ENCODE data around the gene MYH2.
"Not testable (repeated sequence)": the region's sequence is repeated elsewhere in the genome, so short reads cannot be mapped to it uniquely, and the experiment has no call there.

The MYH2 gene

DNA sequence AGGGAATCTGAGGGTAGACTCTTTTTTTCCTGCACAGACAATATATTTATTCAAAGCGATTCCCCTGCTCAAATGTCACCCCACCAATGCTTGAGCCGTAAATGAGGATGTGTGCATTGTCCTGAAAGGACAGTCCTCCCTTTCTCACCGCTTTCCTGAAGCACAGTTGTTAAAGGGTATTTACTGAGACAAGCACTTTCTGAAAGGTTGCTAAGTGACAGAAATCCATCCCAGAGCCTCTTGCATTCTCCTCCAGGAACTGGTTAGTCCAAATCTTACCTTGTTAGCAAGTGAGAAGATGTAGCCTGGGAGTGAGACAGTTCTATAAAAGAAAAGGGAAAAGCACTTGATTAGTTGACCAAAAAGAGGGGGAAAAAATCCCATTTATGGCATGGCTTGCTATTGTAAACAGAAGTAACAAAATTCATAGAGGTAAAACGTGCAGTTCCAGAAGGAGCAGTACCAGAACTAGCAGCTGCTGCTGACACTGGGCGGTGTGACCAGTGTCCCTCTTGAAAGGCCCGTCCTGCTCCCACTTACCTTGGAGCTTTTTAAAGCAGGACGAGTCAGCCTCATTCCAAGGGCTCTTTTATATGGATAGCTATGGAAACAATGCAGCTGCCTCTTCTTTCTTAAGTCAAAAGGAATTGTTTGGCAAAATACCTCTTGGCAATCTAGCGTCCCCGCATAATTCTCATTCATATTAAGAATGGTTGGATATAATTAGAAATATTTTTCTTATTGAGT is at the start of gene MYH2:
Gene MYH2, minus strand, starts transcription at position 563 of the 747 bp plus-strand sequence. CDS start 1,738 bp downstream, outside the sequence.
- no peak for DNase-seq

DNA sequence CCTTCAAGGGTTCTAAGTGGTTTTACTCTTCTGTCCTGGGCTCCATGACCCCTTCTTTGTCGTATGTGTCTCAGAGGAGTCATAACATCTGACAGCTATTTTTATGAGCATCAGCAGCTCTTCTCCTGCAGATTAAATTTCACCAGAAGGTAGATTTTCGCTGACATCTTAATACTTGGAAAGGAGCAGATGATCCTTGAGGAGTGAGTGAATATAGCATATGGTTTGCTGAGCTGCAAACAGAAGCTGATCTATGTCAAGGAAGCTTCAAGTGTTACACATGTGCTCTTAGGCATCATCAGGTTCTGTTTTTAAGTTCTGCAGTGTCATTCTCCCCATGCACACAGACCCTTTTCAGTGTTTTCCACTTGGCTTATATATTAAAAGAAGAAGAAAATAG is 49.2 kb upstream of the MYH2 start:
- DNase-seq = no peak

DNA sequence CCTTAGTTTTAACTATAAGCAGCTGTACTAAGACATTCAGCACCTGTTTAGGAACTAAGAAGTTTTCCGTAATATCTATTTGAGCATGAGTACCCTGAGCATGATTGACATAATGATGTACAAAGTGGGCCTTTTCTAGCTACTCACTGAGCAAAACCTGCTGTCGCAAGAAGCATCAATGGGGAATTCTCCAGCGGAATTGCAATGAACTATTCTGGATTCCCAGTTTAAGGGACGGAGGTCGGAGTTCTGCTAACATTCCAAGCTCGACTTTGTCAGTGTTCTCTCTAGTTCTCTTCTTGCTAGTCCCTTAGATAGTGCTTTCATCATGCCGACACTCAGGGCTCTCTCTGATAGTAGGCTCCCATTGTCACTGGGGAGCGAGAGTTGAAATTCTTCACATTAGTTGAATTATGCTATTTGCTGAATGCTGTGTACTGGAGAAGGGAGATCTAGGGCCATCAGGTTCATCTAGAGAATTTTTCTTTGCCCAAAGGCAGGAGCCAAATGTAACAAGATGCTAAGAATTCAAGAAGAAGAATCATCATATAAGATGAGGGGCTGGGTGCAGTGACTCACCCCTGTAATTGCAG is 40.2 kb upstream of the MYH2 start:
- no peak for DNase-seq

DNA sequence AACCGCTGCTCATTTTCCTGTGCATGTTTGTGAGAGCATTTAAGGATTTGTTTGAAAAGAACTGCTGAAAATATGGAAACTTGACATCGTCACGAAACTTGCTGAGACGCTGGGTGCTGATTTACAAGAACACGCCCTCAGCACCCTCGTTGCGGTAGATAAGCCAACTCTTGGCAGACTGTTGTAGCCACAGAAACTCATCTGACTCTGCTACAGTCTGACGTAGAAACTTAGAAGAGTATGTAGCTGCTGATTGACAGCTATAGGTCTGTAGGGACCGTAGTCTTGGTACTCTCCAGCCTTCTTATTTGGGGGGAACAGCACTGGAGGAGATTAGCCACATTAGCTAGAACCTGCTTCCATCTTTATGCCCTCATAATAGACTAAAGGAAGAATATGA is 36.1 kb upstream of the MYH2 start:
- no peak for DNase-seq

DNA sequence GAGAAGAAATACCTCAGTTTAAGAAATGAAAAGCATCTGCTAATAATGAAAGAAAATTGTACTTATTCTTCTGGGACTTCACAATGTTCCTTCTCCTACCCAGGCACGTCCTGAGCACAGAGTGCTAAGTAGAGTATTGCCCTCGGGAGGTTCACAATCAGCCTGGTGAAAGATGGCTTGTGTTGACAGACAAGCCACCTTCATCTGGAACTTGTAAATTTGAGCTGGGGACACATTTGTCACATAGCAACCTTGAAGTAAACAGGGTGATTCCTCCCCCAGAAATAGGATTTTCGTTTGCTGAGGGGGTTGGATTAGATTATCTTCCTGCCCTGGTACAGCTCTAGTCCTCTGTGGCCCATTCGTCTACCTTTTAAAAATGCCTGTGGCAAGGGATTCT is 34.4 kb upstream of the MYH2 start:
- no peak for DNase-seq

DNA sequence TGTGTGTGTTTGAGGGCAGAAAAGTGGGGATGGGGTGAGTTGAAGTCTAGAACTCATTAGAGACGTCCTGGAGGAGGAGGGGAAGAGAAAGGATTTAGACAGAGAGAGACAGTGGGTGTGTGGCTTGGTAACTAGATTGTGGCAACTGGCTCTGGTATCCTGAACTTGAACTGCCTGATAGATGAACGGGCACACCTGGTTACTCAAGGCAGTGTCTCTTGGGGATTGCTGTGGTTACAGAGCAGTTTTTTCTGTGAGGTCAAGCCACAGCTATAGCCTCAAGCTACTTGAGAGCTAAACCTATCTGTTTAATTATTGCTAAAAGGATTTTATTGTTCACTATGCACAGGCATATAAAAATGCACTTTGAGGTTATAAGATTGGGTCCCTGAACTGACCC is 29.8 kb upstream of the MYH2 start:
- DNase-seq = no peak

DNA sequence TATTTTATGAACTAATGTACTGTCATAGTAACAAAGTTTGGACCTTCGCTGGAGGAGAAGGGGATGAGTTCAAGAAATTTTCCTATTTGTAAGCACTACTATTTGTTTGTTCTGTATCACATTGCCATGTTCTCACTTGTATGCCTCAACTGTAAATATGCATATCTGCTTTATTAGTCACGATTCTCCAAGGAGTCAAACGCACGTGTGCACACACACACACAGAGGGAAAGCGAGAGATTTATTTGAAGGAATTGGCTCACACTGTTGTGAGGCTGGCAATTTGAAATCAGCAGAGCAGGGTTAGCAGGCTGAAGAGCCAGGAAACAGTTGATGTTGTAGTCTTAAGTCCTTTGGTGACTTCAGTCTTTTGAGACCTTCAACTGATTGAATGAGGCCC is 24.9 kb upstream of the MYH2 start:
- DNase-seq = no peak

DNA sequence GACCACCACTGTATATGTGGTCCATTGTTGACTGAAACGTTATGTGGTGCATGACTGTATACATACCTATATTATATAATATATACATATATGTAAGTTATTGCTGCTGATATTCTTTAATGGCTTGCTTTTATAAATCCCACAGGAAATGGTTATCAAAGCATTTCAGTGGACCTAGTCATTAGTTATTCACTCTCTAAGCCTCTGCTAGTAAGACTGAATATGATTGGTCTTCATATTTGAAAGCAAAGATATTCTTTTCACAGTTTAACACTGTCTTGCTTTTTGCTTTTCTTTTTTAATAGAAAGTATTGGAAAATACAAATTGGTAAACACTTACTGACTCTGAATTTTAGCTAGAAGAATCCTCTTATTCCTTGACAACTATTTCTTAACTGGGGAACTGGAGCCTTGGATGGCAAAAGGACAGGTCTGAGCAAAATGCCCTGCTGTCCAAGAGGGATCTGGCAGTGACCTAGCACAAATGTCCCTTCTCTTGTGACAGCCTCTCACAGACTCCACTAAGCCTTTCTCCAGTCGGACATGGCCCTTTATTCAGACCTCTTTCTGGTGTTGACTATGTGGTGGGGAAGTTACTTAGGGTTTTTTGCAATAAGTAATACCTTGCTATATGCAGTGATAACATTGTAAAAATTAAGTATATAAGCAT is 14.7 kb upstream of the MYH2 start:
- no peak for DNase-seq

DNA sequence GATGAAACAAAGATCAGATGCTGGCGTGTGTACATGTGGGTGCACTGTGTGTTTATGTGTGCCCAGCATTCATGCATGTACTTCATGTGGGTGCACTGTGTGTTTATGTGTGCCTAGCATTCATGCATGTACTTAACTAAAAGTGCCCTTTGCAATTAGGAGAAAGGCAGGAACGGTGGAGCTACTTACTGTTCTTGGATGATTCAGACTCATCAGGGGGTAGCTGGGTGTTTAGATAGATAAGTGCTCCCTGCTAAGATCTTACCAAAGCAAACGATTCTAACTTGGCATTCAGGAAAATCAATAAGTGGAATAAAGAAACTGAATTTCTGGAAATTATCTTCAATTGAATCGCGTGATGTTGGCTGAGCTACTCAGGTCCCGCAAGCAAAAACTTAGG is 8.6 kb upstream of the MYH2 start:
- no peak for DNase-seq

DNA sequence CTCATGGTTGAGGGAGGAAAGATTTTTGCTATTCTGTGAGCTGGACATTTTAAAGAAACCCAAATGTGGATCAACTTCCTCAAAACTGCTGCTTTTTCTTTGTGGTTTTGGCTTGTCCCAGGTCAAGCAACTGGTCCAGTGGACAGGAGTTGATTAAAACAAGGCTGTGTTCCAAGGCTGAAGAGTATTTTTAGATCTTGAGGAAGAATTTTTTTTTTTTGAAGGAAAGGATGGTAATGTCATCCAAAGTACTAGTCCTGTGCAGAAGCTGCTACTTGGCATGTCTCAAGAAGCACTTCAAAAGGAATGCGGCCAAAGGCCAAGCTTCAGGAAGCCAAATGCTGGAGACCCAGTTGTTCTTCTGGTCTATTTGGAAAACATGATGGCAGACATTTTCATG is 8.0 kb upstream of the MYH2 start:
- no peak for DNase-seq

DNA sequence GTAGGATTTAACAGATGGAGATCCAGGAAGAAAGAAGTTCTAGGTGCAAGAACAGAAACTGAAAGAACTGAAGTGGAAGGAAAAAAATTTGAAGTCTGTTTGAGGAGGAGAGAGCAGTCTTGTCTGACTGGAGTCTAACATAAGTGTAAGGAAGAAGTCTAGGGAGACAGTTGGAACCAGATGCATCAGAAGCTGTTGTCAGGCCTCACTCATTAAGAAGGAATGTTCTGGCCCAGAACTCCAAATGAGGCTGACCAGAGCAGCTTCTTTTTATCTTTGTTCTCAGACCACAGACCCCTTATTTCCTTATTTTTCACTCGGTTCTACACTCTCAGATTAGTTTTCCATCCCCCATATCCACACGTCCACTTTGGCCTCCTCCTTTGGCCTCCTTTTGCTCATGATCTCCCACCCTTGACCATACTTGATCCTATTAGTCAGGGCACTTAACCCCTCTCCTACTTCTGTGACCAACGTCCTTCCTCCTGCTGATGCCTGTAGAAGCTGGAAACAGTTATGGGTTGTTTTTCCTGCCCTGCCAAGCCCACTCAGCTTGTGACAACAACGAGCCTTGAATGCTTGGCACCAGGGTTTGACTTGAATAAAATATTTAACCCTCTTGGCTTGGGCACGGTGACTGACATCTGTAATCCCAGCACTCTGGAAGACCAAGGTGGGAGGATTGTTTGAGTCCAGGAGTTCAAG is 7.0 kb upstream of the MYH2 start:
- no peak for DNase-seq

DNA sequence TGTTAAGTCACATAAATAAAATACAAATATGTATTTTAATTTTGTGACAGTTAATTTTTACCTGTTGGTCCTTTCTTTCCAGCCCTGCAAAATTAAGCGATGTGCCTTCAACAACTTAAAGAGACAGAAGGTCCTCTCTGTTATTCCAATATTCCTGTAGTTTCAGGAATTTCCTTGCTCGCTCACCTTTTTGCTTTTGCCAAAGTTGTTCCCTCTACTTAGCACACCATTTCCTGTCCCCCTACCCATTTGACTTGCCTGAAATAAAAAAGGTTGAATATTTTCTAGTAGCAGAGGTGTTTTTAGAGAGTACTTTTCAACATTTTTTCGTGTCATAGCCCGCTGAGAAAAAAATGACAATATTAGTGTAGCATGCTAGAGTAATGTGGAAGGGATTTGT is 556 bp upstream of the MYH2 start:
- no peak for DNase-seq

DNA sequence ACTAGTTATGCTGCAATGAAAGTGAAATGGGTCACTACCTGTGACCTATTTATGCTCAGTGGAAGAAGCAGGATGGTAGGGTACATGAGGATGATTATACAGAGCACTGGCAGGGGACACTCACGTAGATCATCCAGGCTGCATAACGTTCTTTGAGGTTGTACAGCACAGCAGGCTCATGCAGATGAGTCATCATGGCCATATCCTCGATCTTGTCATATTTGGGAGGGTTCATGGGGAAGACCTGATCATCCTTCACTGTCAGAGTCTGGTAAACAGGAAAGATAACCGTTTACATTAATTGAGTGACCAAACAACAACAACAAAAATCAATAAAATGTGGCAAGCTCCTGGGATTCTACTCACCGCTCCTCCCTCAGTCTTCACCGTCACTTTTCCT is 2.1 kb downstream of the MYH2 start:
- no peak for DNase-seq

DNA sequence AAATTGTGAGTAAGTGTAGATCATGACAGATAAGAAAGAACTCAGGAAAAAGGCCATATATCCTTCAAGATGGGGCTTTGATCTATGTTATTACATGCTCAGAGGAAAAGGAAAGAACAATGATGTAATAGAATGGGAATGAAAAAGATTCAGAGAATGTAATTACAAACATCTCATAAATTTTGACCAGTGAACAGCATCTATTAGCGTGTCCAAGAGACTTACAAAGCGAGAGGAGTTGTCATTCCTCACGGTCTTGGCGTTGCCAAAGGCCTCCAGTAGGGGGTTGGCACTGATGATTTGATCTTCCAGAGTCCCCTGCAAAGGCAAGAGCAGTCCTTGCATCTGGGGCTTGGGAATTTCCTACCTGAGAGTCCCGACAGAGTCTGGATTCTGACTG is 6.0 kb downstream of the MYH2 start:
- not testable (repeated sequence) for DNase-seq

DNA sequence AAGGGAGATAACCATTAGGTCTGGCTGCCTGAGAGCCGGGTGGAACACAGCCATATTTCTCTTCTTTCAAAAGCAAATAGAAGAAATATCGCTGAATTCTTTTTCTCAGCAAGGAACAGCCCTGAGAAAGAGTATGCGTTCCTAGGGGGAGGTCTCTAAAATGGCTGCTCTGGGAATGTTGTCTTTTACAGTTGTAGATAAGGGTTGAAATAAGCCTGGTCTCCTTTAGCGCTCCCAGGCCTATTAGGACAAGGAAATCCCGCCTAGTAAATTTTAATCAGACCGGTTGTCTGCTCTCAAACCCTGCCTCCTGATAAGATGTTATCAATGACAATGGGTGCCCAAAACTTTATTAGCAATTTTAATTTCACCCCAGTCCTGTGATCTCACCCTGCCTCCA is 8.3 kb downstream of the MYH2 start:
- DNase-seq = not testable (repeated sequence)

DNA sequence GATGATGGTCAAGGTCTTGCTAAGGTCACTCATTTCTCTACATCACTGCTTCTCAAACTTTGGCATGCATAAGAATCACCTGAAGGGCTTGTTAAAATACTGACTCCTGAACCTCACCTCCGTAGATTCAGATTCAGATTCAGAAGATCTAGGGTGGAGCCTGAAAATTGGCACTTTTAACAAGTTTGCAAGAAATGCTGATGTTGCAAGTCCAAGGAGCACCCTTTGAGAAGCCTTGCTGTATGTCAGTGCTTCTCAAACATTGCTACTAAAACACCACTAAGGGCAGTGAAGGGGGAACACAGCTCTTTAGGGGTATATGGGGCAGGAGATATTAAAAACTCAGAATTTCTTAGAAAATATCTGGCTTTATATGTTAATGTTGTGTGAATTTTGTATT is 17.4 kb downstream of the MYH2 start:
- no peak for DNase-seq

DNA sequence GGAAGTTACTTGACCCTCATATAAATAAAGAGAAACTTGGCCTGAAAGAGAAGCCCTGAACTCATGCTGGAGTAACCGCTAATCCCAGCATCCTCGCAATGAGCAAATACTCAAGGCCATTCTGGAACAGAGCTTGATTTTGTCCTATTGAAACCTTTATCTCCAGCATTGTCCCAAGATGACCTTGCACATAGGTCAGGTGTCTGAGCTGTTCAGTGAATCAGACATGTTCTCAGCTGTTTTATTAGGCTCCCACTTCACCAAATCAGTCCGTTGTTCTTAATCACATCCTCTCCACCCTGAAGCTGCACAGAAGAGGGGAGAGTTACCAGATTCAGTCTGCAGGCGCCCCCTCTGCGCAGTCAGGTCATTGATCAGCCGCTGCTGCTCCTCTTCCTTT is 22.0 kb downstream of the MYH2 start:
- DNase-seq = no peak

DNA sequence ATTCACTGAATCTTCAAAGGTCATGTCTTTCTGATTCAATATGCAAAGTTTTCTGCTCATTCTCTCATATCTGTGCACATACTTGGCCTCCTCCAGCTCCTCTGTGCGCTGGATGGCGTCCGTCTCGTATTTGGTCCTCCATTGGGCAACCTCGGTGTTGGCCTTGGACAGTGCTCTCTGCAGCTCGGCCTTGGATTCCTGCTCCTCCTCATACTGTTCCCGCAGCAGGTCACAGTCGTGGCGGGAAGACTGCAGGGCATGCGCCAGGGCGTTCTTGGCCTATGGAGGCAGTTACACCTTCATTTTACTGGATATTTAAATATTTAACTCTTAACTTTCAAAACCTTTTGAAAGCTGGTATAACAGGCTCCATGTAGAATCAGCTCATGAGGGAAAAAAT is 22.9 kb downstream of the MYH2 start:
- no peak for DNase-seq

DNA sequence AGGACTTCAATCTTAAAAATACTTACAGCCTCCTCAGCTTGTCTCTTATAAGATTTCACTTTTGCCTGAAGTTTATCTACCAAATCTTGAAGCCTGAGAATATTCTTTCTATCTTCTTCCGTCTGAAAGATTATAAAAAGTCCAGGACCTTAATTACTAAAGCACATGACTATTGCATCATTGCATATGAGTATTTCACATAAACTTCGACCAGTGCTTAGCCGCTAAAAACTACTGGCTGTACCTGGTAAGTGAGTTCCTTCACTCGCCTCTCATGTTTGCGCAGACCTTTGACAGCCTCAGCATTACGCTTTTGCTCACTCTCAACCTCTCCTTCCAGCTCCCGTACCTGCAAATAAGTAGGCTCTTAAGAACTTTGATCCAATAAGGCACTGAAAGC is 26.4 kb downstream of the MYH2 start:
- DNase-seq = no peak

DNA sequence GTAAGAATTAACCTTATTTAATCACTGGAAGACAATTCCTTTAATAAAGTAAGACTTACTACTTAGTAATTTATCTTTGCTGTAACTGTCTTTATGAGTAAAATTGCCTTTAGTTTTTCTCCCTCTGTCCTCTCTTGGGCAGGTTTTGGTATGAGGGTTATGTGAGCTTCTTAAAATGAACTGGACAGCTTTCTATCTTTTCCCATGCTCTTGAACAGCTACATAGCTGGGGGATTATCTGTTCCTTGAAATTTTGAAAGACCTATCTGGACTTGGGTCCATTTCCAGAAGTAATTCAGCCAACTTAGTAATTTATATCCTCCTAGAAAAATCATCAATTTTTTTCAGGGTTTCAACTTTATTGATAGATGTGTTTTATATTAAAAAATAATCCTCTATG is 27.5 kb downstream of the MYH2 start:
- DNase-seq = no peak

DNA sequence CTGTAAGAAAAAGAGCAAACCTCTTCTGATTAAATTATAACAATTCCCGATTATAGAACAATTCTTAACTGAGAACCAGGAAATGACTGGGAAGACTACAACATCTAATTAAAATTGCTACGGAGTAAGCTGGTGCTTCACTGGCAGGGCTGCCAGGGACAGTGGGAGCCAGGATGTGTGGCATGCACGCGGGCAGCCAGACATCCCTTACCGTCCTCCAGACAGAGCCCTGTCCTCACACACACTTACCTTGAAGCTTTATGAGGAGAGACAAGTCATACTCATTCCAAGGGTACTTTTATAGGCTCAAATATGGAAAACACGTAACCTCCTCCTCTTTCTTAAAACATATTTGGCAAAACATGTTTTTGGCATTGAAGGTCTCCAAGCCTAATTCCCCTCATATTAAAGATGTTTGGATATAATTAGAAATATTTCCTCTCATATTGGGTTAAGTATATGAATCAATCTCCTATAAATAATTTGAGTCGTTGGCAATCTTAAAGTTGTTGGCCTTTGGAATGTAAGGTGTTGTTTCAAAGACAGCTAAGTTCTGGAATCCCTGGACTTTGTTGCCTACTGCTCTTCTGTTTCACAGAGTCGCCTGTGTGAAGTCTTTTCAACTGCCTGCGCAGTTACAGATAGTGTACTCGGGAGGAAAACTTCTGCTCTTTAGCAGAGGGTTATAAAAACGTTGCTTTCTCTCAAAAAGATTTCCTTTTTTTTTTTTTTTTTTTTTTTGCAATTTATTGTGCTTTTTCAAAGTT is 31.0 kb downstream of the MYH2 start, which contains the start of gene MYH1:
Gene MYH1, minus strand, starts transcription at position 272 of the 767 bp plus-strand sequence. CDS start 1,900 bp downstream, outside the sequence.
- no peak for DNase-seq

DNA sequence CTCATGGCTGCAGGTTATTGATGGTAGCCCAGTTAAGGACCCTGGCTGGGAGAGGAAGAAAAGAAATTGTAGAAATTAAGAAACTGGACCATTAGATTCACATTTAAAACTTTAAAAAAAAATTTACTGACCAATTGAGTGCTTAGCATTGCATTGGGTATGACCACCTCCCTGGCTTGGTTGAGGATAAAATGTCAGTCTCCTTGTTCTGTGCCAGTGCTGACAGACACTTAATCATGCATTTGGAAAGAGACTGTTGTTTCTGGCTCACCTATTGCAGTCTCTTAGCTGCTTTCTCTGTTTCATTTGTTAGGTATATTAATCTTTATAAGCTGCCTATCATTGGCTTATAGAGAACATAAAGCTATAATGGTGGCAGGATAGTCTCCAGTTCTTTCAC is 32.8 kb downstream of the MYH2 start:
- no peak for DNase-seq

DNA sequence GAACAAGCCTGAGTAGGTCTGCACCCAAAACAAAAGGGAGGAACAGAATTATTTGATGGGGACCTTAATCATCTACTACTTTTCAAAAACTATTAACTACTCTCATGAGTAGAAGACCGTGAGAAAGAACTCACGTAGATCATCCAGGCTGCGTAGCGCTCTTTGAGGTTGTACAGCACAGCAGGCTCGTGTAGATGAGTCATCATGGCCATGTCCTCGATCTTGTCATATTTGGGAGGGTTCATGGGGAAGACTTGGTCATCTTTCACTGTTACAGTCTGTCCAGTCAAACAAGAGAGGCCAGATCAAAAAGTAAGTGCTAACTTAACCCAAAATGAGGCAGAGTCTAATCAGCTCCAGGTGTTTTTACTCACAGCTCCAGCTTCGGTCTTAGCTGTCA is 33.4 kb downstream of the MYH2 start:
- DNase-seq = no peak

Measured in NCI-H146 (cell line).